Activated CD4-positive, alpha-beta T cell treated with anti-CD3 and anti-CD28 coated beads, Interleukin-2, amount 50 U/mL, for 4 hours (primary cell): ENCODE measurements around the gene ELP5.
A peak's percentile ranks its signal among the peaks of the same experiment; 100 is the strongest.

Source experiments
- DNase-seq, 2 experiments: peaks; one replicate each; pipeline ENCODE4 v3.0.0-alpha.2; 2020

The ELP5 gene

GRCh38 chr17:7219812-7220592, 32.0 kb upstream of the ELP5 start, which contains the start of the genes ACADVL and DLG4:
Gene ACADVL (plus strand): TSS chr17:7219938. CDS start chr17:7219985, 47 bp downstream.
Gene DLG4 (minus strand): TSS chr17:7219836.
- peak; percentile 66 to 67 for DNase-seq

GRCh38 chr17:7220593-7221277, 31.3 kb upstream of the ELP5 start:
- DNase-seq: peak; percentile 51 to 58

- DNase-seq: no peak
Observed at GRCh38 chr17:7221278-7222092, 30.5 kb upstream of the ELP5 start.

GRCh38 chr17:7222093-7222971, 29.7 kb upstream of the ELP5 start:
- DNase-seq: no peak

GRCh38 chr17:7222972-7223292, 29.1 kb upstream of the ELP5 start:
- no peak for DNase-seq

- no peak for DNase-seq
Observed at GRCh38 chr17:7223375-7223774, 28.6 kb upstream of the ELP5 start.

GRCh38 chr17:7224110-7224509, 27.9 kb upstream of the ELP5 start:
- DNase-seq: no peak

GRCh38 chr17:7224661-7225111, 27.3 kb upstream of the ELP5 start:
- DNase-seq: no peak

GRCh38 chr17:7225711-7226331, 26.2 kb upstream of the ELP5 start:
- no peak for DNase-seq

- DNase-seq: no peak
Observed at GRCh38 chr17:7226721-7227710, 25.0 kb upstream of the ELP5 start.

GRCh38 chr17:7228920-7229319, 23.1 kb upstream of the ELP5 start:
- DNase-seq: no peak

- DNase-seq: no peak
Observed at GRCh38 chr17:7229504-7229903, 22.5 kb upstream of the ELP5 start.

GRCh38 chr17:7232114-7232513, 19.9 kb upstream of the ELP5 start:
- DNase-seq: no peak

GRCh38 chr17:7233701-7234082, 18.3 kb upstream of the ELP5 start:
- DNase-seq: no peak

GRCh38 chr17:7234083-7234951, 17.7 kb upstream of the ELP5 start, which contains the start of gene DVL2:
Gene DVL2 (minus strand): TSS chr17:7234517. CDS start chr17:7234262, 255 bp downstream.
- DNase-seq: peak; percentile 93

- no peak for DNase-seq
Observed at GRCh38 chr17:7235693-7236665, 16.0 kb upstream of the ELP5 start.

GRCh38 chr17:7236808-7237207, 15.2 kb upstream of the ELP5 start:
- DNase-seq: no peak

GRCh38 chr17:7237266-7237760, 14.7 kb upstream of the ELP5 start:
- DNase-seq: no peak
